Ovary (tissue), 9 donors: Measurements from ENCODE around the gene KRTAP20-1. TPM values are rescaled to one million over a fixed set of nuclear protein-coding genes. Genes with fewer than 3 reads are reported as not detected.

ENCODE experiments used
- DNase-seq, 5 donors: peaks; one replicate each; pipeline ENCODE4 v3.0.0-alpha.2; 2019 to 2020
- H3K27ac ChIP-seq, 2 donors: fragments of 200-600 bp; one replicate each; pipeline versions ENCODE4 v1.5.1 to v1.8.0; 2019 to 2022
- H3K27me3 ChIP-seq: fragments of 200-600 bp; one replicate; pipeline ENCODE4 v1.8.0; 2022
- H3K36me3 ChIP-seq: fragments of 200-600 bp; sonication (generic); one replicate; pipeline ENCODE4 v1.5.1; 2019
- H3K4me1 ChIP-seq: one replicate; pipeline ENCODE4 v1.8.1; 2013; ENCODE audit warnings: mild to moderate bottlenecking, moderate library complexity; ENCODE audit not compliant: insufficient read depth
- H3K4me3 ChIP-seq: fragments of 200-600 bp; sonication (generic); one replicate; pipeline ENCODE4 v1.5.1; 2017
- H3K9me3 ChIP-seq, 2 donors: fragments of 200-600 bp in 1 of 2; sonication (generic) in 1 of 2; one replicate each; pipeline versions ENCODE4 v1.5.1 to v1.8.1; 2013 to 2019; ENCODE audit warnings: mild to moderate bottlenecking in 1 of 2, moderate library complexity in 1 of 2
- CTCF ChIP-seq, 3 donors: fragments of 450-650 bp in 2 of 3; fragments of 200-600 bp in 1 of 3; IDR thresholded peaks; one replicate each; pipeline versions ENCODE4 v1.5.1 to v1.8.0; 2016 to 2022; ENCODE audit warnings: antibody characterized with exemption in 3 of 3, mild to moderate bottlenecking in 1 of 3
- EP300 ChIP-seq: sonication (generic); formaldehyde crosslinking; IDR thresholded peaks from one replicate; pipeline ENCODE4 v1.6.1; 2017; ENCODE audit warnings: antibody characterized with exemption
- POLR2A ChIP-seq: fragments of 450-650 bp; IDR thresholded peaks from one replicate; pipeline ENCODE4 v1.6.1; 2017; ENCODE audit warnings: antibody characterized with exemption, mild to moderate bottlenecking, moderate library complexity
- WGBS, 3 donors: extraction: QIAGEN DNeasy Blood & Tissue Kit in 1 of 3; methylation state at CpG; one replicate each; pipeline versions ENCODE4 v1.1.5 to v1.1.7; 2013 to 2017; 5-methylcytosine and 5-hydroxymethylcytosine counted together
- intact Hi-C, 4 donors: fragments of 100-400 bp; cut with DNase I; formaldehyde crosslinking; loops; one replicate each; pipeline versions ENCODE4 v1.11.0 to v1.15.1; 2022 to 2023
- polyA plus RNA-seq, 2 donors: library from polyadenylated mRNA; stranded (reverse); fragments of 200-250 nt in 1 of 2; fragments of 350-450 nt in 1 of 2; fragmentation: Illumina TruSeq in 1 of 2; extraction: RNeasy Lipid Tissue Mini Kit (QIAGEN cat#74804) in 1 of 2; gene quantifications; one replicate each; pipeline ENCODE4 v1.2.3, GENCODE V29; 2013 to 2014
- total RNA-seq, 7 donors: library from RNA; depleted of rRNA in 2 of 7; stranded (reverse); fragments of >200 nt in 2 of 7; fragmentation: NEBNext Ultra II Directional in 3 of 7; extraction: Animal tissue kit (Norgen Biotek cat#: 25700) in 3 of 7; gene quantifications; one replicate each; pipeline versions ENCODE4 v1.1.0 to v1.2.4, GENCODE V29; 2016 to 2023
- donor health status: DM: no; HTN: no; CAD: no; lungs with moderate emphysema.
- donor health status: DM: no; HTN: no; CAD: no.
- donor health status: Bipolar disorder and iron deficiency.
- donor health status: DM: yes; HTN: yes; CAD: no.
- donor health status: DM: no; HTN: no; CAD: no.
- donor health status: DM: yes; HTN: yes; CAD: no.

KRTAP20-1 gene
- total and polyA plus RNA-seq, 9 donors = not detected

DNA sequence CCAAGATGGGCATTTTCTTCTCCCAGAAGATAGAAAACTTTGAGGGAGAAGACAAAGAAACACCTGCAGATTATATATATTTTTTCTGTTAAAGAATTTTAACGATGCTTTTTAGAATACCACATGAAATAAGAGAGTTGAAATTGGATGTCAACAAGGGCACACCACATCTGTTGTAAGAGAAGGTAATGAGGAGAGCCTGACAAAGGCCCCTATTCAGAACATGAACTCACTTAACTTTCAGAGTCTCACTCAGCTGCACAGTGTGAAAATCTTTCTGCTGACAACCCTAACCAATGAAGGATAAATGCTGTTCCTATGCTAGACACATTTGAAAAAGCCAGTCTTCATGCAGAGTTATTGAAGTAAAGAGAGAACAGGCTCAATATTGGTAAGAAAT lies 33.4 kb upstream of the KRTAP20-1 start:
- H3K36me3 ChIP-seq = no peaks in the 10 kb centered on the region
- no peak overlapping the region for H3K4me3 ChIP-seq
- no peaks in the 10 kb centered on the region for H3K9me3 ChIP-seq
- H3K27me3 ChIP-seq = no peaks in the 10 kb centered on the region
- no peak for DNase-seq
- intact Hi-C loops = no loop called here
- 12 to 19% (median 13%) methylated on average over 1 of the region's 1 CpG for WGBS, 3 donors
- H3K27ac ChIP-seq = no peak overlapping the region
- TF ChIP-seq POLR2A (no peak), CTCF (IDR thresholded peaks at IDR 0.05) (no peak), EP300 (no peak)
- H3K4me1 ChIP-seq = no peaks in the 10 kb centered on the region

DNA sequence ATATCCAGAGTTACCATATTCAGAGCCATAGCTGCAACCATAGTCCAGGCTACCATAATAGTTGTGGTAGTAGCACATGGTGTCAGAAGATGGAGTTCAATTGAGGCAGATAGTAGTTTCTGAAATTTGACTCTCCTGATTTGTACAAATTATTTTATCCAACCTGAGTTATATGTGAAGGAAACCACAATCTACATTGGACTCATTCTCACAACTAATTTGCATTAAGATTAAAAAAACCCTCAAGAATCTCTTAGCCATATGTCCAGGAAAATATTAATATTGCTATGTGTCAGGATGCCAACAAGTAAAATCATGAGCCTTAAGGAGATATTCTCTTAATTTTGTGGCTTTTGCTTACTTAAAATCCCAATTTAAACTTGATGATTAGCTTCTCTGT lies 25.9 kb upstream of the KRTAP20-1 start, which contains the start of gene KRTAP22-2:
KRTAP22-2 (minus strand) TSS at position 101 of the 400 bp plus-strand sequence.
- Histone ChIP-seq H3K9me3 (no peaks in the 10 kb centered on the region), H3K4me3 (no peak within 1 kb of the TSS), H3K27ac (no peak within 1 kb of the TSS), H3K27me3 (no peaks in the 10 kb centered on the region), H3K4me1 (no peaks in the 10 kb centered on the region), H3K36me3 (no peaks in the 10 kb centered on the region)
- DNase-seq = no peak
- TF ChIP-seq EP300 (no peak), POLR2A (no peak), CTCF (IDR thresholded peaks at IDR 0.05) (no peak)
- intact Hi-C loops = no loop called here

DNA sequence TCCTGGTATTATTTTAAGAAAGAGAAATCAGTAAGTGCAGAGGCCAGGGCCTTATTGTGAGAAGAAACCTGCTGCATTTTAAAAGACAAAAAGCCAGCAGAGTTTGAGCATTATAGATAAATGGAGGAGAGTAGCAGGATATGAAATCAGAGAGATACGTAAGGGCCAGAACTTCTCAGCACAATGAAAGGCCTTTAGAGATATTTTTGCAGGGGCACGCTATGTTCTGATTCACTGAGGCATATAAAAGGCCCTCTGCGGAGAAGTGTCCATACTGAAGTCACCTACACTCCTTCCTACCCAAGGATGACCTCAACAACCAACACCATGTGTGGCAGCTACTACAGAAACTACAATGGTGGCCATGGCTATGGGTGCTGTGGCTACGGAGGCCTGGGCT lies 24.1 kb upstream of the KRTAP20-1 start, which contains the start of gene KRTAP6-3:
KRTAP6-3 (plus strand) TSS at position 301 of the 400 bp plus-strand sequence; CDS start at position 307, 6 bp downstream.
- intact Hi-C loops = no loop called here

GRCh38 chr21:30598802-30599201 lies 17.4 kb upstream of the KRTAP20-1 start, which contains the start of gene KRTAP6-2:
TSS of gene KRTAP6-2 (minus strand) at chr21:30598902. CDS start at chr21:30598874, 28 bp downstream.
- no peak for DNase-seq
- TF ChIP-seq POLR2A (no peak), EP300 (no peak), CTCF (IDR thresholded peaks at IDR 0.05) (no peak)
- H3K27ac ChIP-seq = no peak within 1 kb of the TSS
- H3K4me1 ChIP-seq = no peaks in the 10 kb centered on the region
- 91 to 94% (median 92%) methylated on average over 6 of the region's 6 CpGs for WGBS, 3 donors
- H3K36me3 ChIP-seq = no peaks in the 10 kb centered on the region
- no peaks in the 10 kb centered on the region for H3K27me3 ChIP-seq
- intact Hi-C loops = no loop called here
- H3K4me3 ChIP-seq = no peak within 1 kb of the TSS
- H3K9me3 ChIP-seq = no peaks in the 10 kb centered on the region

More for the DNA sequence above, 24.1 kb upstream of the KRTAP20-1 start, which contains the start of gene KRTAP6-3:
- Histone ChIP-seq H3K4me3 (no peak within 1 kb of the TSS), H3K9me3 (no peaks in the 10 kb centered on the region), H3K36me3 (no peaks in the 10 kb centered on the region), H3K4me1 (no peaks in the 10 kb centered on the region), H3K27me3 (no peaks in the 10 kb centered on the region), H3K27ac (no peak within 1 kb of the TSS)
- no peak for DNase-seq
- TF ChIP-seq POLR2A (no peak), CTCF (IDR thresholded peaks at IDR 0.05) (no peak), EP300 (no peak)
- 89 to 93% (median 89%) methylated on average over 4 of the region's 4 CpGs for WGBS, 3 donors
